ENCODE data around the gene SYNE1.
A peak's percentile ranks its signal among the peaks of the same experiment; 100 is the strongest.

Gene SYNE1

DNA sequence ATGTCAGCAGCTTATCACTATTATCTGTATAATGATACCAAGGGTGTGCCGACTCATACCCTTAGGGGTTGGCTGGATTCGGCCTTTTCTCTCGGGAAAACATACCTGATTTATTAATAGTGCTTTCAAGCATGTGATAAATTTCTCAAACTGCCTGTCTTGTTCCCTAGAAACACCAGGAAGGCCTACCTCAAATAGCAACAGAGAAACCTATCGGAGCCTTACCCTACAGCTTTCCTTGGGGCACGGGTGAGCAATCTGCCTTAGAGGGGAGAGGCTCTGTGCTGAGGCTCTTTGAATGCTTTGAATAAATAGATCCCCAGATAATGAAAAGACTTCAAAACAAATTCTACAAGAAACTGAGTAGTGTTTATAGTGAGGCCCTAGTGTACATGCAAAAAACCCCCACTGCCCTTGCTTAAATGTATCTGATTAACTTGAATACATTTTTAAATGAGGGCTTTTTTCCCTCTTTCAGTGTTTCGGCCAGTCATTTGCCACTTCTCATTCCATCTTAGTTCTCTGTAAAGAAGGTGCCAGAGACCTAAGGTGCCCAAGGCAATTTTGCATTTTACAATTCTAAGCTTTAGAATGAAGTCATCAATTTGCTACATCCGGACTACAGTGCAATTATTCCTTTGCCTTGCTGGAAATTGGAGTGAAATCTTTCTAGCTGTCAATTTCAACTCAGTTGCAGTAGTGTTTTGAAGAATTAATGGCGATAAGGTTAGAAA, 509.6 kb downstream of the SYNE1 start:
- Histone ChIP-seq H3K36me3 (ENCODE audit: control insufficient read depth, insufficient read depth, low read length) (no peaks in the 10 kb centered on the region), H3K4me2 (ENCODE audit: low read length) (no peak overlapping the region), H3K4me1 (no peaks in the 10 kb centered on the region), H3K4me3 (ENCODE audit: low read depth, low read length) (no peak overlapping the region), H2AFZ (no peak overlapping the region), H3K9me3 (ENCODE audit: control insufficient read depth, low read length) (no peaks in the 10 kb centered on the region), H3K79me2 (no peaks in the 10 kb centered on the region), H3K27me3 (ENCODE audit: control insufficient read depth, insufficient read depth, low read length) (no peaks in the 10 kb centered on the region), H3K27ac (no peak overlapping the region), H3K9ac (no peak overlapping the region)
- no peak for TF ChIP-seq CTCF (IDR thresholded peaks at IDR 0.05)

DNA sequence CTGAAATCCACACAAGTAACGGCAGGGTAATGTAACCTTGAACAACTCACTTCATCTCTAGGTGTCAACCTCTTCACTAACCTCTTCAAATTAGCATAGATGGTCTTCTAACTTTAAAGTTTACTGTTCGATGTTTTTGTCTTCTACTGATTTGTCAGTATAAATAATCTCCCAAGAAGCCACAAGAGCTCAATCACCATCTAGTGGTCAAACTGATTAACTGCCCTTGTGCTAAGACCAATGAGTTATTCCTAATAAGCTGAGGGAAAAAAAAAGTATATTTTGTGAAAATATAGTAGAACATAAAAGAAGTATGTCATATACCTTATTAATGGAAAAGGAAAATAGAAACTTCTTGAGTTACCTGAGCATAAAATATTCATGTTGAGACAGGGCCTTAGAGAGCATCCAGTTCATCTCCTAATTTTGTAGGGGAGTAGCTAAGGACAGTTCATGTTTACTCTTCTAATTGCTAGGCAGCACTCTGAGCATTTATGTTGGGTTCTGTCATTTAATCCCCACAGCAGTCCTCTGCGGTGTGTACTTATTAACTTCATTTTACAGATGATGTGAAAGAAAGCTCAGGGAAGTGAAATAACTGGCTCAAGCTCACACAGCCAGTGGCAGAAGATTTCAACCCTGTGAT, 512.6 kb downstream of the SYNE1 start:
- no peaks in the 10 kb centered on the region for H3K27me3 ChIP-seq (ENCODE audit: control insufficient read depth, insufficient read depth, low read length)
- no peak overlapping the region for H3K4me3 ChIP-seq (ENCODE audit: low read depth, low read length)
- H3K4me1 ChIP-seq, result no peaks in the 10 kb centered on the region
- no peaks in the 10 kb centered on the region for H3K79me2 ChIP-seq
- no peaks in the 10 kb centered on the region for H3K9me3 ChIP-seq (ENCODE audit: control insufficient read depth, low read length)
- H2AFZ ChIP-seq, result no peak overlapping the region
- peak; percentile 42 for TF ChIP-seq CTCF (IDR thresholded peaks at IDR 0.05)
- no peak overlapping the region for H3K9ac ChIP-seq
- no peak overlapping the region for H3K27ac ChIP-seq
- no peaks in the 10 kb centered on the region for H3K36me3 ChIP-seq (ENCODE audit: control insufficient read depth, insufficient read depth, low read length)
- no peak overlapping the region for H3K4me2 ChIP-seq (ENCODE audit: low read length)

- no peak for TF ChIP-seq CTCF (IDR thresholded peaks at IDR 0.05)
- no peak overlapping the region for H3K9ac ChIP-seq
- H2AFZ ChIP-seq, result no peak overlapping the region
- no peaks in the 10 kb centered on the region for H3K36me3 ChIP-seq (ENCODE audit: control insufficient read depth, insufficient read depth, low read length)
- H3K4me3 ChIP-seq (ENCODE audit: low read depth, low read length), result no peak overlapping the region
- H3K9me3 ChIP-seq (ENCODE audit: control insufficient read depth, low read length), result no peaks in the 10 kb centered on the region
- no peak overlapping the region for H3K27ac ChIP-seq
- no peaks in the 10 kb centered on the region for H3K27me3 ChIP-seq (ENCODE audit: control insufficient read depth, insufficient read depth, low read length)
- H3K4me1 ChIP-seq, result no peaks in the 10 kb centered on the region
- no peak overlapping the region for H3K4me2 ChIP-seq (ENCODE audit: low read length)
- no peaks in the 10 kb centered on the region for H3K79me2 ChIP-seq
Measured at GRCh38 chr6:152123076-152123475, 514.1 kb downstream of the SYNE1 start.

DNA sequence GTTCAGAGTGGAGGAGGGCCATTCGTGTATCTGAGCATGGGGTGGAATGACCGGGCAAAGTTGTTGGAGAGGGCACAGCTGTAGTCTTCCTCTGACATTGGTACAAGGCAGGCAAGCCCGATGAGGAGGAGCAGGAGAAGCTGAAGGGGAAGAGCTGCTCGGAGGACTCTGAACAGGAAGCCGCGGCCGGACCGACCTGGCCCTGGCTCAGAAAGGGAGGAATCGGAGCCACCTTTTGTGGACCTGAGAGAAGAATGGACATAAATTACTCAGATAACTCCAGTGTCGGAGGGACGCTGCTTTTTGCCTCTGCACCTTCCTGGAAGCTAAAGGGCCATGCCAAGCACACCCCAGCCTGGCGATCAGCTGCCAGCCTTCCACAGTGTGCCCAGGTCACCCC, 514.7 kb downstream of the SYNE1 start:
- Histone ChIP-seq H3K79me2 (no peaks in the 10 kb centered on the region), H3K36me3 (ENCODE audit: control insufficient read depth, insufficient read depth, low read length) (no peaks in the 10 kb centered on the region), H2AFZ (no peak overlapping the region), H3K9ac (no peak overlapping the region), H3K27me3 (ENCODE audit: control insufficient read depth, insufficient read depth, low read length) (no peaks in the 10 kb centered on the region), H3K9me3 (ENCODE audit: control insufficient read depth, low read length) (no peaks in the 10 kb centered on the region), H3K4me3 (ENCODE audit: low read depth, low read length) (no peak overlapping the region), H3K4me2 (ENCODE audit: low read length) (no peak overlapping the region), H3K27ac (no peak overlapping the region), H3K4me1 (no peaks in the 10 kb centered on the region)
- TF ChIP-seq CTCF (IDR thresholded peaks at IDR 0.05), result no peak

DNA sequence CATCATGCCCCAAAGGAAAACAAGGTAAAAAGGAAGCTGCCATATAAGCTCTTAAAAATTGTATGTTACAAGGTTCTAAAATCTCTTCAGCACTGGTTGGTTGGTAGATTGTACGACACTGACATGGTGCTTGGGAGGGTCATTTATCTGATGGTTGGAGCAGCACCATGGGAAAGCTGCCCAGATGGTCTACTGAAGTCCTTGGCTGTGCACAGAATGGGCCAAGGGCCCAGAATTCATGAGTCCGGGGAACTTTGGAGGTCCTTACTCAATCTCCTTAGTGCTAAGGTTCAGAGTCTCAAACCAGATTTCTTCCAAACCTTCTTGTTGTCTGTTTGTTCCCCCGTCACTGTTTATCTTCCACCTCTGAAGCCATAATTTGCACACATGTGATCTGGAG, 515.3 kb downstream of the SYNE1 start:
- no peaks in the 10 kb centered on the region for H3K9me3 ChIP-seq (ENCODE audit: control insufficient read depth, low read length)
- no peak overlapping the region for H3K4me2 ChIP-seq (ENCODE audit: low read length)
- H3K9ac ChIP-seq, result no peak overlapping the region
- H3K79me2 ChIP-seq, result no peaks in the 10 kb centered on the region
- H3K36me3 ChIP-seq (ENCODE audit: control insufficient read depth, insufficient read depth, low read length), result no peaks in the 10 kb centered on the region
- H2AFZ ChIP-seq, result no peak overlapping the region
- H3K4me1 ChIP-seq, result no peaks in the 10 kb centered on the region
- H3K27me3 ChIP-seq (ENCODE audit: control insufficient read depth, insufficient read depth, low read length), result no peaks in the 10 kb centered on the region
- no peak overlapping the region for H3K27ac ChIP-seq
- no peak for TF ChIP-seq CTCF (IDR thresholded peaks at IDR 0.05)
- H3K4me3 ChIP-seq (ENCODE audit: low read depth, low read length), result no peak overlapping the region
